SU-DHL-6 (cell line): ENCODE results near the gene PDCL3.

Experiments
- EZH2phosphoT487 ChIP-seq: fragments of 200-600 bp; sonication (generic), shearing (Covaris generic); conservative IDR thresholded peaks from 2 replicates; pipeline ENCODE4 v1.6.1; 2018; ENCODE audit warnings: mild to moderate bottlenecking, antibody characterized with exemption, low read length, moderate library complexity, mixed read lengths
- TF ChIP-seq, protein P1 (sequence below): fragments of 200-600 bp; sonication (generic); IDR thresholded peaks from one replicate; pipeline ENCODE4 v1.5.1; 2017; ENCODE audit warnings: antibody characterized with exemption, mild to moderate bottlenecking, low read length, moderate library complexity; ENCODE audit not compliant: insufficient read depth, poor library complexity, severe bottlenecking

DNA sequence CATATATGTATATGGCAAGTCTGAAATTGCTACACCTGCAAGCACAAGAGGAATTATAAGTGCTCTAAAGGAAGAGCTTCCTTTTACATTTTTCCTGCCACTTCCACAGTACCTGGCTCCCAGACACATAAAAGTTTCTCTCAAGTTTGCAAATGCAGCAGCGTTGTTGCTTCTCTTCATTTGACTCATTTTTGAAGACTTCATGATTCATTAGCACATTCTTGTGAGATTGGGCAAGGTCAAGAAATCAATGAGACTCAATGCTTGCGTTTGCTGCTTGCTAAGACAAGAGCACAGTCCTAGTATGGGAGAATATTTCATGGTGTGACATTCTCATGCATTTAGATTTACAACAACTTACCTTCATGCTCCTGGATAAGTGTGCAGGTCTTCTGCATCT is 42.6 kb upstream of the PDCL3 start:
- TF ChIP-seq, protein P1, sequence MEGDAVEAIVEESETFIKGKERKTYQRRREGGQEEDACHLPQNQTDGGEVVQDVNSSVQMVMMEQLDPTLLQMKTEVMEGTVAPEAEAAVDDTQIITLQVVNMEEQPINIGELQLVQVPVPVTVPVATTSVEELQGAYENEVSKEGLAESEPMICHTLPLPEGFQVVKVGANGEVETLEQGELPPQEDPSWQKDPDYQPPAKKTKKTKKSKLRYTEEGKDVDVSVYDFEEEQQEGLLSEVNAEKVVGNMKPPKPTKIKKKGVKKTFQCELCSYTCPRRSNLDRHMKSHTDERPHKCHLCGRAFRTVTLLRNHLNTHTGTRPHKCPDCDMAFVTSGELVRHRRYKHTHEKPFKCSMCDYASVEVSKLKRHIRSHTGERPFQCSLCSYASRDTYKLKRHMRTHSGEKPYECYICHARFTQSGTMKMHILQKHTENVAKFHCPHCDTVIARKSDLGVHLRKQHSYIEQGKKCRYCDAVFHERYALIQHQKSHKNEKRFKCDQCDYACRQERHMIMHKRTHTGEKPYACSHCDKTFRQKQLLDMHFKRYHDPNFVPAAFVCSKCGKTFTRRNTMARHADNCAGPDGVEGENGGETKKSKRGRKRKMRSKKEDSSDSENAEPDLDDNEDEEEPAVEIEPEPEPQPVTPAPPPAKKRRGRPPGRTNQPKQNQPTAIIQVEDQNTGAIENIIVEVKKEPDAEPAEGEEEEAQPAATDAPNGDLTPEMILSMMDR: no peak
- TF ChIP-seq EZH2phosphoT487: no peak
